ENCODE data around the gene ERGIC1. TPM values are rescaled to one million over a fixed set of nuclear protein-coding genes. Genes with fewer than 3 reads are reported as not detected.

ERGIC1 gene
- total RNA-seq, 2 donors from 2014 or later, result 77.3 to 90.8 TPM

GRCh38 chr5:172870291-172870714 is 36.3 kb downstream of the ERGIC1 start:
- intact Hi-C loops (cut with DNase I), result no loop called here

GRCh38 chr5:172870715-172871461 is 36.8 kb downstream of the ERGIC1 start:
- intact Hi-C loops (cut with DNase I), result no loop called here
- no peak for DNase-seq
- no peak for ATAC-seq

More at GRCh38 chr5:172870291-172870714, 36.3 kb downstream of the ERGIC1 start:
- DNase-seq (peak; percentile 66), ATAC-seq (peak in 1 of 2 donors; percentile 68)

- DNase-seq (no peak), ATAC-seq (no peak)
- intact Hi-C loops (cut with DNase I), result no loop called here
Observed at GRCh38 chr5:172871536-172871935, 37.5 kb downstream of the ERGIC1 start.

- DNase-seq (no peak), ATAC-seq (no peak)
- intact Hi-C loops (cut with DNase I), result no loop called here
Observed at GRCh38 chr5:172871982-172872381, 37.9 kb downstream of the ERGIC1 start.

- ATAC-seq, result peak; percentile 38 to 75
- intact Hi-C loops (cut with DNase I), result no loop called here
Observed at GRCh38 chr5:172872997-172873491, 39.0 kb downstream of the ERGIC1 start.

GRCh38 chr5:172873513-172873912 is 39.5 kb downstream of the ERGIC1 start:
- no peak for ATAC-seq
- DNase-seq, result no peak
- intact Hi-C loops (cut with DNase I), result no loop called here

More at GRCh38 chr5:172872997-172873491, 39.0 kb downstream of the ERGIC1 start:
- peak; percentile 89 for DNase-seq

- DNase-seq, result no peak
- no peak for ATAC-seq
- intact Hi-C loops (cut with DNase I), result no loop called here
Observed at GRCh38 chr5:172874647-172875504, 40.8 kb downstream of the ERGIC1 start.

- intact Hi-C loops (cut with DNase I), result no loop called here
- ATAC-seq, result no peak
- no peak for DNase-seq
Observed at GRCh38 chr5:172875505-172876279, 41.6 kb downstream of the ERGIC1 start.

- DNase-seq, result no peak
- intact Hi-C loops (cut with DNase I), result no loop called here
- no peak for ATAC-seq
Observed at GRCh38 chr5:172876578-172876977, 42.5 kb downstream of the ERGIC1 start.

GRCh38 chr5:172877466-172878260 is 43.6 kb downstream of the ERGIC1 start:
- ATAC-seq (no peak), DNase-seq (no peak)

GRCh38 chr5:172878585-172878932 is 44.5 kb downstream of the ERGIC1 start:
- intact Hi-C loops (cut with DNase I), result no loop called here
- DNase-seq (no peak), ATAC-seq (no peak)

More at GRCh38 chr5:172877466-172878260, 43.6 kb downstream of the ERGIC1 start:
- intact Hi-C loops (cut with DNase I), result no loop called here

- intact Hi-C loops (cut with DNase I), result no loop called here
- peak; percentile 22 to 54 for ATAC-seq
- DNase-seq, result no peak
Observed at GRCh38 chr5:172878933-172879752, 45.1 kb downstream of the ERGIC1 start.

GRCh38 chr5:172881691-172882370 is 47.8 kb downstream of the ERGIC1 start:
- DNase-seq, result no peak
- intact Hi-C loops (cut with DNase I), result no loop called here
- ATAC-seq, result peak in 1 of 2 donors; percentile 37

- DNase-seq (no peak), ATAC-seq (no peak)
- intact Hi-C loops (cut with DNase I), result no loop called here
Observed at GRCh38 chr5:172883066-172883465, 49.0 kb downstream of the ERGIC1 start.

- ATAC-seq, result no peak
- no peak for DNase-seq
- intact Hi-C loops (cut with DNase I), result no loop called here
Observed at GRCh38 chr5:172885597-172886340, 51.7 kb downstream of the ERGIC1 start.

GRCh38 chr5:172886476-172886875 is 52.4 kb downstream of the ERGIC1 start:
- intact Hi-C loops (cut with DNase I), result no loop called here
- ATAC-seq (no peak), DNase-seq (no peak)

All from left cardiac atrium (tissue), 4 donors.